GM18508 (cell line): Measurements from ENCODE around the gene RANBP10.
"Not testable (repeated sequence)": the region's sequence is repeated elsewhere in the genome, so short reads cannot be mapped to it uniquely, and the experiment has no call there.

Source experiments
- ATAC-seq: cut with Tn5 transposase; IDR thresholded peaks from one replicate; pipeline ENCODE4 v1.9.1; 2021; ENCODE audit warnings: moderate number of reproducible peaks; ENCODE audit not compliant: insufficient read depth, unreplicated experiment

Gene RANBP10

DNA sequence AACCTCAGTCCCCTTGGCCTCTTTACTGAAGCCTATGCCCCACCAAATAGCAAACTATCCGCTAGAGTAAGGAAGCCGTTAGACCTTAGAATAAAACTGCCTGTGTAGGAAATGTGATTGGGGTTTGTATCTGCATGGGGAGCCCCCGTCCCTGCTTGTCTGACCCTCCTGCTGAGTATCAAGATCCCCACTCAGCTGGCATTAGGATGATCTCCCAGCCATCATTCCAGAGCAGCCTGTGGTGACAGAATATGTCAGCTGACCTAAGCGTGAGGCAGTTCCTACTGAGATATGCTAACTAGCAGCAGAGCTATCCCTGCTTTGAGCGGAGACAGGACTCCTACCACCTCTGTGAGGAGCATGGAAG lies 86.6 kb downstream of the RANBP10 start:
- no peak for ATAC-seq

DNA sequence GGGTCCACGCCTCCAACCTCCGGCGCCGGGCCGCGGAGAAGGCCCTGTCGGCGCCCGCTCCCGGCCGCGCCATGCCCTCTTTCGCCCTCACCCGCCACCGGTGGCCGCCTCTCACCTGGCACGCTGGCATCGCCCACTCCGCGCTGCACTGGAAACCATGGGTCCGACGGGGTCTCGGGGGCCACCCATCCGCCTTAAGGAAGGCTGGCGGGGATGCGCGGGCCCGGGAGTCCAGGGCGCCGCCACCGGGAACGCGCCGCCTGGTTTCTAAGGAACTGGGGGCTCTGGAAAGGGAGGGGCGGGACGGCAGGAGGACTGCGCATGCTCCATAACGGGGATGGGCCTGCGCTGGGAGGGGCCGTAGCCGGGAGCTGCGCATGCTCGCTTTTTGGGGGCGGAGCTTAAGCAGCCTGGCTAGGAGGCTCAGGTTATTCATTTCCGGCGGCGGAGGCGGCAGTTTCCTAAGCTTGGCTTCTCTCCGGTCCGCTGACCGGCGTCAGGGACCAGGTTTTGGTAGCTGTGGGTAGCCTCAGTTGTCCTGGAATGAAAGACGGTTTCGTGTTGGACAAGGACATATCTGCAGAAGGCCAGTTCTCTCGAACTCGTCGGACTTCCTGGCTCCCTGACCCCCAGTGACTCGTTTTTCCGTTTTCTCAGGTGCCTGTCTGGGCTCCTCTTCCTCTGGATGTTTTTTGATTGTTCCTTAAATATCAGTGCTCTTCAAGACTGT lies 87.1 kb downstream of the RANBP10 start, which contains the start of gene GFOD2:
GFOD2 (minus strand) TSS at position 269 of the 730 bp plus-strand sequence. CDS start 33,601 bp downstream, outside the sequence.
- ATAC-seq: peak; percentile 63

DNA sequence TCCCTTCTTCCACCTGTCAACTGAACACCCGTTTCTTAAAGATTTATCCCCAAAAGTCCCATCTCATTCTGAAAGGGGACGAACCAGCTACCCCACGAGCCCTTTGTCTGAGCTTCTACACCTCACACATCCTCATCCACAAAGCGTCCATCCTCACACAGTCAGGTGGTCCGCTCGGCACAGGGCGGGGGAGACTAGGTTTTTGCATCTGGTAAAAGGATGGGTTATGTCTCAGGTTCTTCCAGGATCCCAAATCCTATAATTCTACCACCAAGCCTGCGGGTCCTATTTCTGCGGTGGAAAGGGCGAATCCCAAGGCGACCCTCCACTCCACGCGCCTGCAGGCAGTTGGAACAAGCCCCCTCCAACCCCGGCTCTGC lies 87.7 kb downstream of the RANBP10 start:
- no peak for ATAC-seq

DNA sequence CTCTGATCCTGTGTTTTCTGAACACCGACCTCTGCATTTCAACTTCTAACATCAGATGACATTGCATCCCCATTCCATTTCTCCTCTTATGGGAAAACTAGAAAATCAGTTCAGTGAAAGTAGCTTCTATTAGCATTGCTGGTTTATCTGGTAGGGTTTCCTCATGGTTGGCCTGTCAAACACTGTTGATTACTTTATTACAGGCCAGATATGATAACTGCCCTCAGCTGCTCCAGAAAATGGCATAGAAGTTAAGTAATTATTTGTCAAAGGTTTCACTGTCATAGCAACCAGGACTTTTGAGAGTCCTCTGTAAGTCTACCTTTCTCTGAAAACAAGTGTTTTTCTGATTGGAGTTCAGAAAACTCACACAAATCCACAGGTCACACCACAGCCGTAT lies 90.3 kb downstream of the RANBP10 start:
- ATAC-seq: no peak

- ATAC-seq: no peak
Measured at GRCh38 chr16:67714522-67714921, 91.8 kb downstream of the RANBP10 start.

GRCh38 chr16:67713647-67714273 lies 92.6 kb downstream of the RANBP10 start:
- no peak for ATAC-seq

DNA sequence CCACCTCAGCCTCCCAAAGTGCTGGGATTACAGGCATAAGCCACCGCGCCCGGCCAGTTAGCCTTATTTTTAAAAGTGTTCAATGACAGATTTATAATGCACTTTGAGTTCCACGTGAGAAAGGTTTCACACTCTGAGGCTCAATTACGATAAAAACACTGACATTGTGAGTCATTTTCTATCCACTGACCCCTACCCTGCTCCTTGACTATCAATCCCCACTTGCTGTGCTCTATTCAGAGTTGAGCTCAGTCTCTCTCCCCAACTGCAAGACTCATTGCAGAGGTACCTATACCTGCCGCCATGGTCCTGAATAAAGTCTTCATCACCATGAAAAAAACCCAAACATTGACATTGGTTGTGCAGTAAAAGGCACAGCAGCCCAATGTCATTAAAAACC lies 95.8 kb downstream of the RANBP10 start:
- no peak for ATAC-seq

- no peak for ATAC-seq
Measured at GRCh38 chr16:67709050-67709449, 97.3 kb downstream of the RANBP10 start.

DNA sequence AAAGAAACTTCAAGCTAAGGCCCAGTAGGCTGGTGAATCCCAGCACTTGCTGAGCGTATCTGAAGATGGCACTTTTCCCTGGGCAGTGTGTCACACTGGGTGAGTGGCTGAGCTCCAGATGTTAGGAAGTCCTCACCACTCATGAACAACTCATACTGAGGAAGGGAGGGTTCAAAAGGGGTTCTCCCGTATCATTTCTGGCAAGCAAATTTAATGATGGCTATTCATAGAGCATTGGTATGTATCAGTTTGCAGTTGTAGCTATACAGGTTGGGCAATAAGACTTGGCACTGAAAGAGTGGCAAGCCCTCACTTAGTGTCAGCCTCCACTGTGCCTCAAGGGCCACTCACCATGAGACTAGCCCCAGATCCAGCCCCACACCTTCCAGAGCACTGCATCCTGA lies 98.0 kb downstream of the RANBP10 start:
- no peak for ATAC-seq

- no peak for ATAC-seq
Measured at GRCh38 chr16:67707790-67708189, 98.6 kb downstream of the RANBP10 start.

DNA sequence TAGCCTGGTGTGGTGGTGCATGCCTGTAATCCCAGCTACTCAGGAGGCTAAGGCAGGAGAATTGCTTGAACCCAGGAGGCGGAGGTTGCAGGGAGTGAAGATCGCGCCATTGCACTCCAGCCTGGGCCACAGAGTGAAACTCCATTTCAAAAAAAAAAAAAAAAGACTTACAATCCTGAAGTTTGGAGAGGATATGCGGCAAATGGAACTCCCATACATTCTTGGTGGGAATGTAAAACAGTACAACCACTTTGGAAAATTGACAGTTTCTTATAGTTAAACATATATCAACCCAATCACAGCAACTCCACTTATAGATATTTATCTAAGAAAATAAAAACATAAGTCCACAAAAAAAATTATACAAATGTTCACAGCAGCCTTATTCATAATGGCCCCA lies 99.2 kb downstream of the RANBP10 start:
- no peak for ATAC-seq

DNA sequence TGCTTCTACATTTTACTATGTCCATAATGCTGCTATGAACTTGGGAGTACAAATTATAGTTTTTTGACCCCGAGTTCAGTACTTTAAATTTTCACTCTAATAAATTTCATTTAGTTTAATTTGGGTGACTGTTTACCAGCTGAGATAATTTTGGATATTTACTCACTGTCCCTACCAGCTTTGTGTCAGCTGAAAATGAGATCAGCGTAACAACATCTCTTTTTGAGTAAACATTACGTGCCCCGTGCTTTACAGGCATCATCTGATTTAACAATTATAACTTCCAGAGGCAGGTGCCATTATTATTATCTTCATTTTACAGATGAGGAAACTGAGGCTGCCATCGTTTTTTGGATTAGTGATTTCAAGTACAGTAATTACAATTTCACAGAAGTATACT lies 102.2 kb downstream of the RANBP10 start:
- no peak for ATAC-seq

GRCh38 chr16:67703626-67704025 lies 102.7 kb downstream of the RANBP10 start:
- no peak for ATAC-seq

DNA sequence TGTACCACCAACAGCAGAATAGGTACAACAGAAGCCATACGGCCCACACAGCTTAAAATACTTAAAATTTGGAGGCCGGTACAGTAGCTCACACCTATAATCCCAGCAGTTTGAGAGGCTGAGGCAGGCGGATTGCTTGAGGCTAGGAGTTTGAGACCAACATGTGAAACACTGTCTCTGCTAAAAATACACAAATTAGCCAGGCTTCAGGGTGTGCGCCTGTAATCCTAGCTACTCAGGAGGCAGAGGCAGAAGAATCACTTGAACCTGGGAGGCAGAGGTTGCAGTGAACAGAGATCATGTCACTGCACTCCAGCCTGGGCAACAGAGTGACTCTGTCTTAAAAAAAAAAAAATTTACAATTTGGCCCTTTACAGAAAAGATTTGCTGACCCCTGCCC lies 104.2 kb downstream of the RANBP10 start:
- ATAC-seq: no peak

- ATAC-seq: no peak
Measured at GRCh38 chr16:67701420-67701819, 104.9 kb downstream of the RANBP10 start.

DNA sequence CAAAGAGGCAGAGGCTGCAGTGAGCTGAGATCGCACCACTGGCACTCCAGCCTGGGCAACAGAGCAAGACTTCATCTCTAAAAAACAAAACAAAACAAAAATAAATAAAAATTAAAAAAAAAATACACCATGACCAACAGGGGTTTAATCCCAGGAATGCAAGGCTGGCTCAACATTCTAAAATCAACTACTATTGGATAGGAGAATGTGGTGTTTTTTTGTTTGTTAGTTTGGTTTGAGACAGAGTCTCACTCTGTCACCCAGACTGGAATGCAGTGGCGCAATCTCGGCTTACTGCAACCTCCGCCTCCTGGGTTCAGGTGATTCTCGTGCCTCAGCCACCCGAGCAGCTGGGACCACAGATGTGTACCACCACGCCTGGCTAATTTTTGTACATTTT lies 107.1 kb downstream of the RANBP10 start:
- no peak for ATAC-seq

- no peak for ATAC-seq
Measured at GRCh38 chr16:67697422-67698185, 108.8 kb downstream of the RANBP10 start.

DNA sequence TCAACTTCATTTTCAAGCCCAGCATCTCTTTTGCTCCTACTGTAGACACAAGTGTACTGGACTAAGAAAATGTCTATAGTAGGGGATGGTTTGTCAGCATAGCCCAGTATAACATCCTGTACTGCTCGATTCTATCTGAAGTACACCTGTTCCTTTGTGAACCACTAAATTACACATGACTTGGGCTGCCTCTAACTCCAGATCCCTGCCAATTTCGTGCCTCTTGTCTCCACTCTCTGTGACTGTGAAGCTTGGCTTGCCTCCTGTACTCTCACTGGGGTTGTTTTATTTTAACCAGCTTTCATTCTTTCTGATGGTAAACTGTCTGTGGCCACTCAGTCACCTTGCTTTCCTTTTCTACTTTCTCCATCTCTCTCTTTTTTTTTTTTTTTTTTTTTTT lies 111.7 kb downstream of the RANBP10 start:
- no peak for ATAC-seq

DNA sequence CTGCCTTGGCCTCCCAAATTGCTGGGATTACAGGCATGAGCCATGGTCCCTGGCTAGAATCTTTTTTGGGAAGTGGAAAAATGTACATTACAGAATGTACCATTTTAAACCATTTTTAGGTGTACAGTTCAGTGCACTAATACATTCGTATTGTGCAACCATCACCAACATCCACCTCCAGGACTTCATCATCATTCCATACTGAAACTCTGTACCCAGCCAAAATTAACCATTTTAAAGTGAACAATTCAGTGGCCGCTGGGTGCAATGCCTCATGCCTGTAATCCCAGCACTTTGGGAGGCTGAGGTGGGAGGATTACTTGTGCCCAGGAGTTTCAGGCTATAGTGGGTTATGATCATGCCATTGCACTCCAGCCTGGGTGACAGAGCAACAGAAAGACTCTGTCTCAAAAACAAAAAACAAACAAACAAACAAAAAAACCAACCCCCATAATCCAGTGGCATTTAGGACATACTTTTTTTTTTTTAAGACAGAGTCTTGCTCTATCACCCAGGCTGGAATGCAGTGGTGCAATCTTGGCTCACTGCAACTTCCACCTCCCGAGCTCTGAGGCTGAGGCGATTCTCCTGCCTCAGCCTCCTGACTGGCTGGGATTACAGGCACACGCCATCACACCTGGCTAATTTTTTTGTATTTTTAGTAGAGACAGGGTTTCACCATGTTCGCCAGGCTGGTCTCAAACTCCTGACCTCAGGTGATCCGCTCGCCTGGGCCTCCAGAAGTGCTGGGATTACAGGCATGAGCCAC lies 112.7 kb downstream of the RANBP10 start:
- ATAC-seq: not testable (repeated sequence)

DNA sequence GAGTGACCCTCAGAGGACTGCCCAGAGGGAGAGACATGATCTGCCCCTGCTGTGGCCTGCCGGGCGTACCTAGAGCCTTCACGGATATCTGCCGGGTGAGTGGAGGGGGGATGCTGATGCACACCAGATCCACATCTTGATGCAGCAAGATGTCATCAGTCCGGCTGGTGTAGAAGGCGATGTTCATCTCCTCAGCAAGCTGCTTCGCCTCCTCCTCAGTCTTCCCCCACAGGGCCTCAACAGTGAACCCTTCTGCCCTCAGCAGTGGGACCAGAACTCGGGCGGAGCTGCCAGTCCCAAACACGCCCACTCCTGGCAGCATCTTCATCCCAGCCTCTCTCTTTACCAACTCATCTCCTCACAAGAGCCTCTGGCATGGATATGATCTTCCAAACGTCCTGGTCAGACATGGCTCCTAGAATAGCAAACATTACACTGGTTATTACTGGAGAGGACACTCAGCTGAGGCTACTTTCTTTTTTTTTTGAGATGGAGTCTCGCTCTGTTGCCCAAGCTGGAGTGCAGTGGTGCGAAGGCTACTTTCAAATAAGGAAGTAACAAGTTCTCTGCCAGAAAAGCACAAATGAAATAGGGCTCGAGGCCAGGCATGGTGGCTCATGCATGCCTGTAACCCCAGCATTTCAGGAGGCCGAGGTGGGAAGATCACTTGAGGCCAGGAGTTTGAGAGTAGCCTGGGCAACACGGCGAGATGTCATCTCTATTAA lies 120.8 kb downstream of the RANBP10 start:
- ATAC-seq: no peak
